Body of pancreas (tissue), 4 donors: Measurements from ENCODE around the gene GSG1L.

Experiments
- POLR2A ChIP-seq, 3 donors: fragments of 450-650 bp; IDR thresholded peaks; one replicate each; pipeline ENCODE4 v1.6.1; 2016; ENCODE audit warnings: antibody characterized with exemption in 3 of 3, mild to moderate bottlenecking in 2 of 3
- TF ChIP-seq, protein P1 (sequence below), 7 experiments: fragments of 450-650 bp in 4 of 7; fragments of 200-600 bp in 3 of 7; sonication (generic) in 3 of 7; IDR thresholded peaks; one replicate each; pipeline ENCODE4 v1.5.1; 2016 to 2019; ENCODE audit warnings: antibody characterized with exemption in 7 of 7

DNA sequence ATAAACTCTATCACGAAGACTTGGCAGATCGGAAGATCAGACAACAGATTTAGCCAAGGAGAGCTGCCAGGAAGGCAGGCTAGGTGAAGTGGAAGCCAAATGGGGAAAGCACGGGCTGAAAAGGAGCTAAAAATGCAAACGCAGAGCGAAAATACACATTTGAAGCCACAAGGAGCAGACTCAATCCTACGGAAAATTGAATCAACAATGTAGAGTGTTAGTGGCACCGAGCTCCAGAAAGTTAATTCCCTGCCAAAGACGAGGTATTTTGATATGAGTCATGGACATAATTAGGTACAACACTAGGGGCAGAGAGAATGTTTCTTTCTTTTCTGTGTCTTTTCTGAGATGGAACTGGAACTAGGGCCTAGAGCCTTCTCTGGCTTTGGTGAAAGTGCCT lies 20.7 kb downstream of the GSG1L start:
- TF ChIP-seq, protein P1, sequence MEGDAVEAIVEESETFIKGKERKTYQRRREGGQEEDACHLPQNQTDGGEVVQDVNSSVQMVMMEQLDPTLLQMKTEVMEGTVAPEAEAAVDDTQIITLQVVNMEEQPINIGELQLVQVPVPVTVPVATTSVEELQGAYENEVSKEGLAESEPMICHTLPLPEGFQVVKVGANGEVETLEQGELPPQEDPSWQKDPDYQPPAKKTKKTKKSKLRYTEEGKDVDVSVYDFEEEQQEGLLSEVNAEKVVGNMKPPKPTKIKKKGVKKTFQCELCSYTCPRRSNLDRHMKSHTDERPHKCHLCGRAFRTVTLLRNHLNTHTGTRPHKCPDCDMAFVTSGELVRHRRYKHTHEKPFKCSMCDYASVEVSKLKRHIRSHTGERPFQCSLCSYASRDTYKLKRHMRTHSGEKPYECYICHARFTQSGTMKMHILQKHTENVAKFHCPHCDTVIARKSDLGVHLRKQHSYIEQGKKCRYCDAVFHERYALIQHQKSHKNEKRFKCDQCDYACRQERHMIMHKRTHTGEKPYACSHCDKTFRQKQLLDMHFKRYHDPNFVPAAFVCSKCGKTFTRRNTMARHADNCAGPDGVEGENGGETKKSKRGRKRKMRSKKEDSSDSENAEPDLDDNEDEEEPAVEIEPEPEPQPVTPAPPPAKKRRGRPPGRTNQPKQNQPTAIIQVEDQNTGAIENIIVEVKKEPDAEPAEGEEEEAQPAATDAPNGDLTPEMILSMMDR (IDR thresholded peaks at IDR 0.05), result no peak
- no peak for TF ChIP-seq POLR2A (IDR thresholded peaks at IDR 0.05)
